H9 (cell line): ENCODE data around the gene RAB3A. TPM values are rescaled to one million over a fixed set of nuclear protein-coding genes. Genes with fewer than 3 reads are reported as not detected.

Experiments
- DNase-seq: peaks from one replicate; pipeline ENCODE4 v3.0.0-alpha.2; 2017
- H2AFZ ChIP-seq: one replicate; pipeline ENCODE4 v1.6.1; 2013; ENCODE audit warnings: mild to moderate bottlenecking, low read length, control low read depth, moderate library complexity
- H2AK5ac ChIP-seq: 2 replicates; pipeline ENCODE4 v1.6.1; 2013; ENCODE audit warnings: low read length, control low read depth, mixed read lengths; ENCODE audit not compliant: insufficient read length
- H2BK120ac ChIP-seq: one replicate; pipeline ENCODE4 v1.6.1; 2013; ENCODE audit warnings: low read depth, mild to moderate bottlenecking, low read length, control low read depth, inconsistent platforms; ENCODE audit not compliant: poor library complexity, severe bottlenecking
- H2BK12ac ChIP-seq: 2 replicates; pipeline ENCODE4 v1.6.1; 2013; ENCODE audit warnings: low read length, control low read depth, mixed read lengths, low read depth; ENCODE audit not compliant: insufficient read length
- H2BK15ac ChIP-seq: 2 replicates; pipeline ENCODE4 v1.6.1; 2013; ENCODE audit warnings: low read depth, low read length, control low read depth
- H2BK20ac ChIP-seq: one replicate; pipeline ENCODE4 v1.6.1; 2013; ENCODE audit warnings: low read depth, mild to moderate bottlenecking, low read length, control low read depth, inconsistent platforms; ENCODE audit not compliant: poor library complexity, severe bottlenecking
- H2BK5ac ChIP-seq: 2 replicates; pipeline ENCODE4 v1.6.1; 2013; ENCODE audit warnings: low read length, control low read depth, mixed read lengths; ENCODE audit not compliant: insufficient read length
- H3K14ac ChIP-seq: 2 replicates; pipeline ENCODE4 v1.6.1; 2013; ENCODE audit warnings: low read length, control low read depth; ENCODE audit not compliant: insufficient read depth
- H3K18ac ChIP-seq: 2 replicates; pipeline ENCODE4 v1.6.1; 2013; ENCODE audit warnings: low read depth, mild to moderate bottlenecking, mixed read lengths, low read length, control low read depth; ENCODE audit not compliant: insufficient read length
- H3K23ac ChIP-seq: 2 replicates; pipeline ENCODE4 v1.6.1; 2013; ENCODE audit warnings: low read length, control low read depth, mixed read lengths, low read depth; ENCODE audit not compliant: insufficient read length
- H3K23me2 ChIP-seq: 2 replicates; pipeline ENCODE4 v1.6.1; 2013; ENCODE audit warnings: low read depth, mild to moderate bottlenecking, mixed read lengths, low read length, control low read depth; ENCODE audit not compliant: insufficient read length, poor library complexity, severe bottlenecking
- H3K27ac ChIP-seq: 2 replicates; pipeline ENCODE4 v1.5.1; 2013; ENCODE audit warnings: low read length, control low read depth, mixed read lengths, low read depth; ENCODE audit not compliant: insufficient read length
- H3K27me3 ChIP-seq: 2 replicates; pipeline ENCODE4 v1.6.1; 2013; ENCODE audit warnings: low read length, control low read depth, inconsistent platforms; ENCODE audit not compliant: insufficient read depth
- H3K4ac ChIP-seq: 2 replicates; pipeline ENCODE4 v1.6.1; 2013; ENCODE audit warnings: low read depth, mild to moderate bottlenecking, control low read depth, inconsistent platforms, low read length, moderate library complexity
- H3K4me1 ChIP-seq: 2 replicates; pipeline ENCODE4 v1.6.1; 2013; ENCODE audit warnings: low read length, control low read depth, inconsistent platforms; ENCODE audit not compliant: insufficient read depth
- H3K4me2 ChIP-seq: 2 replicates; pipeline ENCODE4 v1.6.1; 2013; ENCODE audit warnings: low read length, control low read depth, mixed read lengths; ENCODE audit not compliant: insufficient read length, insufficient read depth
- H3K56ac ChIP-seq: 2 replicates; pipeline ENCODE4 v1.6.1; 2013; ENCODE audit warnings: low read depth, mild to moderate bottlenecking, mixed read lengths, low read length, control low read depth; ENCODE audit not compliant: insufficient read length
- H3K79me1 ChIP-seq: 2 replicates; pipeline ENCODE4 v1.6.1; 2013; ENCODE audit warnings: low read depth, mild to moderate bottlenecking, moderate library complexity, low read length, control low read depth, inconsistent platforms; ENCODE audit not compliant: insufficient read depth, poor library complexity, severe bottlenecking
- H3K79me2 ChIP-seq: 2 replicates; pipeline ENCODE4 v1.6.1; 2013; ENCODE audit warnings: low read length, control low read depth, inconsistent platforms; ENCODE audit not compliant: insufficient read depth
- H3K9ac ChIP-seq: 2 replicates; pipeline ENCODE4 v1.6.1; 2013; ENCODE audit warnings: low read length, control low read depth, mixed read lengths; ENCODE audit not compliant: insufficient read length; ENCODE audit errors: extremely low read depth
- H3K9me3 ChIP-seq: one replicate; pipeline ENCODE4 v1.6.1; 2013; ENCODE audit warnings: low read depth, low read length, inconsistent platforms; ENCODE audit not compliant: control insufficient read depth
- H3T11ph ChIP-seq: one replicate; pipeline ENCODE4 v1.6.1; 2013; ENCODE audit warnings: mild to moderate bottlenecking, low read length, control low read depth, inconsistent platforms
- H4K20me1 ChIP-seq: one replicate; pipeline ENCODE4 v1.6.1; 2013; ENCODE audit not compliant: control insufficient read depth, insufficient read length, insufficient read depth
- H4K5ac ChIP-seq: 2 replicates; pipeline ENCODE4 v1.6.1; 2013; ENCODE audit warnings: low read depth, mild to moderate bottlenecking, mixed read lengths, low read length, control low read depth; ENCODE audit not compliant: insufficient read length
- H4K8ac ChIP-seq: replicated peaks from 2 replicates; pipeline ENCODE4 v1.6.1; 2013; ENCODE audit warnings: low read length, control low read depth, mixed read lengths, low read depth; ENCODE audit not compliant: insufficient read length
- H4K91ac ChIP-seq: 2 replicates; pipeline ENCODE4 v1.6.1; 2013; ENCODE audit warnings: low read depth, mild to moderate bottlenecking, moderate library complexity, mixed read lengths, low read length, control low read depth; ENCODE audit not compliant: insufficient read length
- H3K27ac Mint-ChIP-seq, 3 experiments: 2 replicates in 2 of 3; 3 replicates in 1 of 3; pipeline ENCODE4 v1.8.0; 2020 to 2021; ENCODE audit warnings: mixed read lengths in 3 of 3, mild to moderate bottlenecking in 1 of 3, moderate library complexity in 1 of 3
- H3K27me3 Mint-ChIP-seq: 2 replicates; pipeline ENCODE4 v1.8.0; 2021; ENCODE audit warnings: low read depth, mild to moderate bottlenecking, moderate library complexity, mixed read lengths
- H3K36me3 Mint-ChIP-seq, 3 experiments: 2 replicates in 2 of 3; 3 replicates in 1 of 3; pipeline ENCODE4 v1.8.0; 2020 to 2021; ENCODE audit warnings: low read depth in 3 of 3, mixed read lengths in 3 of 3; ENCODE audit not compliant: insufficient read depth in 1 of 3
- H3K4me1 Mint-ChIP-seq, 2 experiments: 2 replicates each; pipeline ENCODE4 v1.8.0; 2020; ENCODE audit warnings: mixed read lengths in 2 of 2
- H3K4me3 Mint-ChIP-seq, 2 experiments: 2 replicates in 1 of 2; 3 replicates in 1 of 2; pipeline ENCODE4 v1.8.0; 2020 to 2021; ENCODE audit warnings: mild to moderate bottlenecking in 2 of 2, mixed read lengths in 2 of 2, moderate library complexity in 1 of 2
- H3K9me3 Mint-ChIP-seq, 2 experiments: 2 replicates in 1 of 2; 3 replicates in 1 of 2; pipeline ENCODE4 v1.8.0; 2020; ENCODE audit warnings: mild to moderate bottlenecking in 2 of 2, mixed read lengths in 2 of 2, moderate library complexity in 1 of 2
- CTCF ChIP-seq: fragments of 200-600 bp; sonication (generic); conservative IDR thresholded peaks from 3 replicates; pipeline ENCODE4 v1.8.0; 2021; ENCODE audit warnings: antibody characterized with exemption, mild to moderate bottlenecking
- WGBS: extraction: QIAGEN DNeasy Blood & Tissue Kit; methylation state at CpG from one replicate; pipeline ENCODE4 v1.1.7; 2013; ENCODE audit warnings: missing lambda C conversion rate, low lambda C conversion rate, mixed read lengths; ENCODE audit not compliant: insufficient read length; ENCODE audit errors: extremely low coverage; 5-methylcytosine and 5-hydroxymethylcytosine counted together
- total RNA-seq: library from RNA; stranded (reverse); gene quantifications from 2 replicates; pipeline ENCODE4 v1.2.1, GENCODE V29; 2021

Gene RAB3A
- total RNA-seq, 1 experiment from 2014 or later, result 6.8 TPM

DNA sequence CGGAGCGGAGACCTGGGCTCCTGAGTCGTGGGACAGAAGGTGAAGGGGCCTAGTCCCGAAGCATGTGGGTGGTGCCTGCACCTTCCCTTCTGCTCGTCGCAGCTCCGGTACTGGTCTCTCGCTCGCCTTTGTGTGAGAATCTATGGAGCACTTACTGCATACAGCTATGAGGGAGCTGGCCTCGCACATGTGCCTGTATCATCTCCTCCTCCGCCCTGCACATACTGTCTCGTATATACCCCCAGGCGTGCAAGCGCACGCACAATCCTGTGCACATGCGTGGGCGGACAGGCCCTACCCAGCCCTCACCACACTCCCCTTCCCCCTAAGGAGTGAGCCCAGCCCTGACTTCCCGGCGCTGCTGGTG, 42.2 kb downstream of the RAB3A start:
- Histone ChIP-seq H3K27me3 (no peaks in the 10 kb centered on the region), H2AFZ (no peak overlapping the region), H2BK120ac (no peak overlapping the region), H3T11ph (no peak overlapping the region), H3K14ac (no peak overlapping the region), H3K9ac (no peak overlapping the region), H3K4ac (no peak overlapping the region), H3K79me2 (no peaks in the 10 kb centered on the region), H3K18ac (no peak overlapping the region), H4K8ac (peak overlapping the region; percentile 19), H3K27ac (no peak overlapping the region), H4K91ac (no peak overlapping the region), H3K23ac (no peak overlapping the region), H3K9me3 (no peaks in the 10 kb centered on the region), H2BK12ac (no peak overlapping the region), H3K4me2 (peak overlapping the region; percentile 45), H2BK5ac (no peak overlapping the region), H4K20me1 (no peaks in the 10 kb centered on the region), H3K56ac (no peak overlapping the region), H3K79me1 (no peaks in the 10 kb centered on the region), H2BK20ac (no peak overlapping the region), H3K23me2 (peaks cover 3% of the 10 kb centered on the region), H4K5ac (no peak overlapping the region), H2BK15ac (no peak overlapping the region), H3K4me1 (0 out of 2 replicates have a peak, but pooled peaks cover 2% of the 10 kb centered on the region), H2AK5ac (no peak overlapping the region)
- Mint-ChIP-seq H3K9me3 (no peaks in the 10 kb centered on the region), H3K36me3 (peaks cover 20 to 39% (median 35%) of the 10 kb centered on the region in 3 experiments; a peak in 6 of 7 replicates), H3K4me1 (peaks cover 4 to 18% of the 10 kb centered on the region in 2 experiments; a peak in 2 of 4 replicates), H3K27ac (peak overlapping the region in 2 of 3 experiments; percentile 64 to 89; a peak in 2 of 7 replicates), H3K27me3 (no peaks in the 10 kb centered on the region), H3K4me3 (peak overlapping the region; percentile 9 to 25; a peak in 2 of 5 replicates)
- DNase-seq, result no peak
- TF ChIP-seq CTCF, result no peak; the same call in 2 of the 3 replicates
- no CpG with 5 or more reads among the region's 19 CpGs for WGBS
